Measurements from ENCODE around the gene RSPH1.
A peak's percentile ranks its signal among the peaks of the same experiment; 100 is the strongest.

RSPH1 gene

GRCh38 chr21:42461185-42461520 lies 34.9 kb downstream of the RSPH1 start:
- Mint-ChIP-seq H3K27me3 (no peaks in the 10 kb centered on the region), H3K9me3 (peaks cover 6% of the 10 kb centered on the region), H3K4me3 (peak overlapping the region; percentile 34), H3K27ac (peak overlapping the region; percentile 85), H3K36me3 (no peaks in the 10 kb centered on the region), H3K4me1 (peaks cover 64% of the 10 kb centered on the region)
- ATAC-seq = peak; percentile 4

- Mint-ChIP-seq H3K27ac (peak overlapping the region; percentile 85), H3K4me3 (peak overlapping the region; percentile 62), H3K36me3 (no peaks in the 10 kb centered on the region), H3K27me3 (no peaks in the 10 kb centered on the region), H3K9me3 (peaks cover 6% of the 10 kb centered on the region), H3K4me1 (peaks cover 59% of the 10 kb centered on the region)
- peak; percentile 83 for ATAC-seq
Measured at GRCh38 chr21:42460391-42461184, 35.4 kb downstream of the RSPH1 start.

- H3K4me3 Mint-ChIP-seq = no peak overlapping the region
- H3K36me3 Mint-ChIP-seq = no peaks in the 10 kb centered on the region
- H3K27me3 Mint-ChIP-seq = peaks cover 5% of the 10 kb centered on the region
- peaks cover 6% of the 10 kb centered on the region for H3K9me3 Mint-ChIP-seq
- no peak for ATAC-seq
- peaks cover 49% of the 10 kb centered on the region for H3K4me1 Mint-ChIP-seq
- H3K27ac Mint-ChIP-seq = peak overlapping the region; percentile 85
Measured at GRCh38 chr21:42459546-42460215, 36.3 kb downstream of the RSPH1 start.

GRCh38 chr21:42459082-42459460 lies 37.0 kb downstream of the RSPH1 start:
- H3K27ac Mint-ChIP-seq = no peak overlapping the region
- ATAC-seq = no peak
- H3K27me3 Mint-ChIP-seq = peaks cover 12% of the 10 kb centered on the region
- no peak overlapping the region for H3K4me3 Mint-ChIP-seq
- peaks cover 43% of the 10 kb centered on the region for H3K4me1 Mint-ChIP-seq
- H3K9me3 Mint-ChIP-seq = peaks cover 4% of the 10 kb centered on the region
- no peaks in the 10 kb centered on the region for H3K36me3 Mint-ChIP-seq

- no peaks in the 10 kb centered on the region for H3K9me3 Mint-ChIP-seq
- peaks cover 21% of the 10 kb centered on the region for H3K27me3 Mint-ChIP-seq
- H3K27ac Mint-ChIP-seq = no peak overlapping the region
- no peak overlapping the region for H3K4me3 Mint-ChIP-seq
- ATAC-seq = no peak
- H3K36me3 Mint-ChIP-seq = no peaks in the 10 kb centered on the region
- peaks cover 22% of the 10 kb centered on the region for H3K4me1 Mint-ChIP-seq
Measured at GRCh38 chr21:42456457-42456856, 39.6 kb downstream of the RSPH1 start.

- Mint-ChIP-seq H3K9me3 (no peaks in the 10 kb centered on the region), H3K4me1 (peaks cover 17% of the 10 kb centered on the region), H3K4me3 (no peak overlapping the region), H3K27me3 (peaks cover 21% of the 10 kb centered on the region), H3K27ac (no peak overlapping the region), H3K36me3 (no peaks in the 10 kb centered on the region)
- no peak for ATAC-seq
Measured at GRCh38 chr21:42455754-42456440, 40.1 kb downstream of the RSPH1 start.

GRCh38 chr21:42455196-42455595 lies 40.8 kb downstream of the RSPH1 start:
- no peaks in the 10 kb centered on the region for H3K36me3 Mint-ChIP-seq
- H3K27ac Mint-ChIP-seq = no peak overlapping the region
- H3K4me1 Mint-ChIP-seq = peaks cover 17% of the 10 kb centered on the region
- no peak overlapping the region for H3K4me3 Mint-ChIP-seq
- no peak for ATAC-seq
- H3K9me3 Mint-ChIP-seq = no peaks in the 10 kb centered on the region
- peaks cover 21% of the 10 kb centered on the region for H3K27me3 Mint-ChIP-seq

GRCh38 chr21:42454786-42455185 lies 41.2 kb downstream of the RSPH1 start:
- Mint-ChIP-seq H3K36me3 (no peaks in the 10 kb centered on the region), H3K4me1 (peaks cover 17% of the 10 kb centered on the region), H3K27me3 (peaks cover 21% of the 10 kb centered on the region), H3K27ac (no peak overlapping the region), H3K9me3 (no peaks in the 10 kb centered on the region), H3K4me3 (no peak overlapping the region)
- no peak for ATAC-seq

GRCh38 chr21:42453986-42454570 lies 41.9 kb downstream of the RSPH1 start:
- ATAC-seq = no peak
- no peaks in the 10 kb centered on the region for H3K9me3 Mint-ChIP-seq
- no peak overlapping the region for H3K27ac Mint-ChIP-seq
- no peak overlapping the region for H3K4me3 Mint-ChIP-seq
- H3K27me3 Mint-ChIP-seq = peaks cover 21% of the 10 kb centered on the region
- no peaks in the 10 kb centered on the region for H3K36me3 Mint-ChIP-seq
- H3K4me1 Mint-ChIP-seq = peaks cover 24% of the 10 kb centered on the region

GRCh38 chr21:42453224-42453985 lies 42.6 kb downstream of the RSPH1 start:
- Mint-ChIP-seq H3K27ac (no peak overlapping the region), H3K27me3 (peaks cover 21% of the 10 kb centered on the region), H3K4me1 (peaks cover 25% of the 10 kb centered on the region), H3K9me3 (no peaks in the 10 kb centered on the region), H3K4me3 (no peak overlapping the region), H3K36me3 (no peaks in the 10 kb centered on the region)
- no peak for ATAC-seq

GRCh38 chr21:42452401-42453223 lies 43.4 kb downstream of the RSPH1 start:
- Mint-ChIP-seq H3K36me3 (no peaks in the 10 kb centered on the region), H3K4me1 (peaks cover 25% of the 10 kb centered on the region), H3K4me3 (no peak overlapping the region), H3K9me3 (no peaks in the 10 kb centered on the region), H3K27ac (no peak overlapping the region), H3K27me3 (peaks cover 21% of the 10 kb centered on the region)
- no peak for ATAC-seq

- Mint-ChIP-seq H3K36me3 (no peaks in the 10 kb centered on the region), H3K4me3 (no peak overlapping the region), H3K27me3 (peaks cover 21% of the 10 kb centered on the region), H3K9me3 (no peaks in the 10 kb centered on the region), H3K27ac (no peak overlapping the region), H3K4me1 (peaks cover 25% of the 10 kb centered on the region)
- no peak for ATAC-seq
Measured at GRCh38 chr21:42451941-42452340, 44.1 kb downstream of the RSPH1 start.

GRCh38 chr21:42448686-42449085 lies 47.3 kb downstream of the RSPH1 start:
- Mint-ChIP-seq H3K36me3 (no peaks in the 10 kb centered on the region), H3K27ac (no peak overlapping the region), H3K9me3 (no peaks in the 10 kb centered on the region), H3K27me3 (peaks cover 22% of the 10 kb centered on the region), H3K4me3 (no peak overlapping the region), H3K4me1 (peaks cover 40% of the 10 kb centered on the region)
- ATAC-seq = no peak

- no peak overlapping the region for H3K27ac Mint-ChIP-seq
- H3K36me3 Mint-ChIP-seq = no peaks in the 10 kb centered on the region
Measured at GRCh38 chr21:42447732-42448131, 48.3 kb downstream of the RSPH1 start.

More at GRCh38 chr21:42447732-42448131, 48.3 kb downstream of the RSPH1 start:
- Mint-ChIP-seq H3K4me1 (peaks cover 37% of the 10 kb centered on the region), H3K4me3 (no peak overlapping the region), H3K27me3 (peaks cover 25% of the 10 kb centered on the region), H3K9me3 (no peaks in the 10 kb centered on the region)
- no peak for ATAC-seq
